Transverse colon (tissue), 4 donors: ENCODE results near the gene KCNJ10.

Experiments
- POLR2A ChIP-seq: fragments of 450-650 bp; IDR thresholded peaks from one replicate; pipeline ENCODE4 v1.6.1; 2016; ENCODE audit warnings: antibody characterized with exemption, mild to moderate bottlenecking, moderate library complexity
- POLR2AphosphoS5 ChIP-seq, 3 donors: sonication (generic); formaldehyde crosslinking; IDR thresholded peaks; one replicate each; pipeline ENCODE4 v1.6.1; 2016; ENCODE audit warnings: antibody characterized with exemption in 3 of 3
- TF ChIP-seq, protein P1 (sequence below), 5 experiments: fragments of 200-600 bp in 3 of 5; fragments of 450-650 bp in 2 of 5; sonication (generic) in 3 of 5; IDR thresholded peaks; 1 replicate in 2 of 5; 2 replicates in 3 of 5; pipeline ENCODE4 v1.5.1; 2016 to 2017; ENCODE audit warnings: antibody characterized with exemption in 5 of 5, inconsistent platforms in 3 of 5, mild to moderate bottlenecking in 2 of 5, moderate library complexity in 1 of 5

DNA sequence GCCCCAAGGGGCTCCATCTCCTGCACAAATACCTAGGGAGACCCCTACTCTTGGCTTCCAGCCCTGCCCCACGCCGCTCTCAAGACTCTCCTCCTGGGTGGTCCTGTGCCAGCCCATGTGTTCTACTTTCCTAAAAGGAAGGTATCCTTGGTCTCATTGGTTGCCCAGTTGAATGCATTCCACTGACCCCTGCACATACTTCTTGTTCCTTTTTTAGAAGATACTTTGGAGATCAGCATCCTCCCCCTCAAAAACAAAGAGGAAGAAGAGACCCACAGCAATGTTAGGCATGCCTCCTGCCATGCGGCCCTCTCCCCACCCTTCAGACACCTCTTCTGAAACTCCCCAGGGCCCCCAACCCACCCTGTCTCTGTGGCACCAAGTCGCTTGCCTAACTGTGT is 120.0 kb downstream of the KCNJ10 start:
- TF ChIP-seq, protein P1, sequence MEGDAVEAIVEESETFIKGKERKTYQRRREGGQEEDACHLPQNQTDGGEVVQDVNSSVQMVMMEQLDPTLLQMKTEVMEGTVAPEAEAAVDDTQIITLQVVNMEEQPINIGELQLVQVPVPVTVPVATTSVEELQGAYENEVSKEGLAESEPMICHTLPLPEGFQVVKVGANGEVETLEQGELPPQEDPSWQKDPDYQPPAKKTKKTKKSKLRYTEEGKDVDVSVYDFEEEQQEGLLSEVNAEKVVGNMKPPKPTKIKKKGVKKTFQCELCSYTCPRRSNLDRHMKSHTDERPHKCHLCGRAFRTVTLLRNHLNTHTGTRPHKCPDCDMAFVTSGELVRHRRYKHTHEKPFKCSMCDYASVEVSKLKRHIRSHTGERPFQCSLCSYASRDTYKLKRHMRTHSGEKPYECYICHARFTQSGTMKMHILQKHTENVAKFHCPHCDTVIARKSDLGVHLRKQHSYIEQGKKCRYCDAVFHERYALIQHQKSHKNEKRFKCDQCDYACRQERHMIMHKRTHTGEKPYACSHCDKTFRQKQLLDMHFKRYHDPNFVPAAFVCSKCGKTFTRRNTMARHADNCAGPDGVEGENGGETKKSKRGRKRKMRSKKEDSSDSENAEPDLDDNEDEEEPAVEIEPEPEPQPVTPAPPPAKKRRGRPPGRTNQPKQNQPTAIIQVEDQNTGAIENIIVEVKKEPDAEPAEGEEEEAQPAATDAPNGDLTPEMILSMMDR (IDR thresholded peaks at IDR 0.05) = no peak
- TF ChIP-seq POLR2AphosphoS5 (IDR thresholded peaks at IDR 0.05) (no peak), POLR2A (no peak)
